GM04503 (cell line): Measurements from ENCODE around the gene FAM25A.
"Not testable (repeated sequence)": the region's sequence is repeated elsewhere in the genome, so short reads cannot be mapped to it uniquely, and the experiment has no call there.

ENCODE experiments used
- DNase-seq: peaks from one replicate; pipeline ENCODE4 v3.0.0-alpha.2; 2012; ENCODE audit warnings: low read depth

FAM25A gene

GRCh38 chr10:87020056-87020455, at the start of gene FAM25A:
TSS of gene FAM25A (plus strand) at chr10:87020294. CDS start at chr10:87020325, 31 bp downstream.
- DNase-seq = not testable (repeated sequence)

GRCh38 chr10:86970982-86971231, 49.2 kb upstream of the FAM25A start:
- DNase-seq = no peak

GRCh38 chr10:86971232-86971991, 48.7 kb upstream of the FAM25A start:
- DNase-seq = peak; percentile 55

- no peak for DNase-seq
These were observed 47.3 kb upstream of the FAM25A start for GRCh38 chr10:86972613-86973380.

- no peak for DNase-seq
These were observed 45.6 kb upstream of the FAM25A start for GRCh38 chr10:86974484-86974883.

GRCh38 chr10:86976362-86977056, 43.6 kb upstream of the FAM25A start:
- no peak for DNase-seq

- DNase-seq = not testable (repeated sequence)
These were observed 41.6 kb upstream of the FAM25A start for GRCh38 chr10:86978457-86978856.

- DNase-seq = no peak
These were observed 40.7 kb upstream of the FAM25A start for GRCh38 chr10:86979296-86979818.

- no peak for DNase-seq
These were observed 40.1 kb upstream of the FAM25A start for GRCh38 chr10:86979977-86980448.

GRCh38 chr10:86981020-86981419, 39.1 kb upstream of the FAM25A start:
- DNase-seq = not testable (repeated sequence)

GRCh38 chr10:86981716-86982115, 38.4 kb upstream of the FAM25A start:
- DNase-seq = no peak

GRCh38 chr10:86984498-86984897, 35.6 kb upstream of the FAM25A start:
- not testable (repeated sequence) for DNase-seq

- DNase-seq = no peak
These were observed 31.6 kb upstream of the FAM25A start for GRCh38 chr10:86988520-86988919.

- DNase-seq = not testable (repeated sequence)
These were observed 28.7 kb upstream of the FAM25A start for GRCh38 chr10:86991362-86991761.

- DNase-seq = no peak
These were observed 27.6 kb upstream of the FAM25A start for GRCh38 chr10:86992456-86992855.

- no peak for DNase-seq
These were observed 27.2 kb upstream of the FAM25A start for GRCh38 chr10:86992929-86993328.

- DNase-seq = not testable (repeated sequence)
These were observed 20.2 kb upstream of the FAM25A start for GRCh38 chr10:86999802-87000403.

GRCh38 chr10:87000491-87000890, 19.6 kb upstream of the FAM25A start:
- no peak for DNase-seq

- DNase-seq = not testable (repeated sequence)
These were observed 13.0 kb upstream of the FAM25A start for GRCh38 chr10:87007124-87007523.

- DNase-seq = not testable (repeated sequence)
These were observed 12.4 kb upstream of the FAM25A start for GRCh38 chr10:87007674-87008073.

- DNase-seq = not testable (repeated sequence)
These were observed 11.8 kb upstream of the FAM25A start for GRCh38 chr10:87008303-87008702.

GRCh38 chr10:87009134-87009696, 10.9 kb upstream of the FAM25A start:
- not testable (repeated sequence) for DNase-seq
